Activated CD8-positive, alpha-beta memory T cell treated with anti-CD3 and anti-CD28 coated beads for 48 hours (primary cell): Measurements from ENCODE around the gene STX19.
"Not testable (repeated sequence)": the region's sequence is repeated elsewhere in the genome, so short reads cannot be mapped to it uniquely, and the experiment has no call there.

Experiments
- DNase-seq, 3 experiments: peaks; one replicate each; pipeline ENCODE4 v3.0.0-alpha.2; 2020; ENCODE audit warnings: low read depth in 2 of 3, low spot score in 2 of 3

The STX19 gene

DNA sequence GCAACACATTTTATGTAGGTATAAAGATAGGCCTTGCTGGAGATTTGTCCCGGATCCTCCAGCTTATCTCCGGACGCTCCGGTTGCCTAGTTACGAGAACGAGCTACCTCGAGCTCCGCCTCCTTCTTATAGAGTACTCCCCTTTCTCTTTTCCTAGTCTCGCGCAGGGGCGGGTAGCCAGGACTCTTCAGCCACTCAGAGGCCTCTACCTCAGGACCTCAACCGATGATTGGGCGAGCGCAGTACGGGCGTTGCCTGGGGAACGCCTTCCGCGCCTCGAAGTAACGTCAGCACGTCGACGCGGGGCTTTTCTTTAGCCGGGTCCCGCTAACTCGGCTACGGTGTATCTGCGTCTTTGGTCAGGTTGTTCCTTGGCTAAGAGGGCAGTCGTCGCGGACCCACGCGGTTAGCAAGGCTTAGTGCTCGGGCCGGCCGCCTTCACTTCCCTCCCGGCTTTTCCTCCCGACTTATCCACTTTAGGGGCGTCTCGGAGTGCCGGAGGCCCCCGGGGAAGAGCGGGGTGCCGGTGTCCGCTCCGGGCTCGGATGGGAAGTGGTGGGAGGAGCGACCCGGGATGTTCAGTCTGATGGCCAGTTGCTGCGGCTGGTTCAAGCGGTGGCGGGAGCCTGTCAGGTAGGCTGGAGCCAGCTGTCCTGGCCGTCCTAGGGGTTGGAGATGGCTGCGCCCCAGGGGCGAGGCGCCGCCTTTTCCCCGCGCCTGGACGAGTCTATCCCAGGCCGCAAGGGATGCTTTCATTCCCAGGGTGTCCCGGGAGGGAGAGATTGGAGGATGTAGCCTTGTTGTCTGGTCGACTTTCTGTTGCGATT lies 48.3 kb downstream of the STX19 start, which contains the start of gene ARL13B:
ARL13B (plus strand) TSS at position 306 of the 827 bp plus-strand sequence; CDS start at position 575, 269 bp downstream.
- DNase-seq: peak; percentile 62 to 86 (median 82)

GRCh38 chr3:93973131-93974126 lies 55.0 kb downstream of the STX19 start, which contains the start of gene PROS1:
PROS1 (minus strand) TSS chr3:93973896; CDS start chr3:93973749, 147 bp downstream.
- peak; percentile 13 to 27 (median 17) for DNase-seq

- DNase-seq: no peak
Measured at GRCh38 chr3:93969997-93970396, 58.4 kb downstream of the STX19 start.

GRCh38 chr3:93969443-93969842 lies 59.0 kb downstream of the STX19 start:
- no peak for DNase-seq

DNA sequence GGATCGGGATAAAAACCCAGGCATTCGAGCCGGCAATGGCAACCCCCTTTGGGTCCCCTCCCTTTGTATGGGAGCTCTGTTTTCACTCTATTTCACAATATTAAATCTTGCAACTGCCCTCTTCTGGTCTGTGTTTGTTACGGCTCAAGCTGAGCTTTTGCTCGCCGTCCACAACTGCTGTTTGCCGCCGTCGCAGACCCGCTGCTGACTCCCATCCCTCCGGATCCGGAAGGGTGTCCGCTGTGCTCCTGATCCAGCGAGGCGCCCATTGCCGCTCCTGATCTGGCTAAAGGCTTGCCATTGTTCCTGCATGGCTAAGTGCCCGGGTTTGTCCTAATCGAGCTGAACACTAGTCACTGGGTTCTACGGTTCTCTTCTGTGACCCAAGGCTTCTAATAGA lies 63.3 kb downstream of the STX19 start:
- not testable (repeated sequence) for DNase-seq
